Coronary artery (tissue), 2 donors: ENCODE measurements around the gene OXER1.

Experiments
- DNase-seq: peaks from one replicate; pipeline ENCODE4 v3.0.0-alpha.2; 2017; ENCODE audit warnings: low spot score
- H3K27ac ChIP-seq, 2 donors: fragments of 200-600 bp; sonication (generic); one replicate each; pipeline ENCODE4 v1.5.1; 2016 to 2019
- H3K4me3 ChIP-seq: fragments of 200-600 bp; sonication (generic); 2 replicates; pipeline ENCODE4 v1.5.1; 2016; ENCODE audit warnings: mild to moderate bottlenecking, moderate library complexity
- TF ChIP-seq, protein P1 (sequence below): fragments of 200-600 bp; sonication (generic); IDR thresholded peaks from one replicate; pipeline ENCODE4 v1.5.1; 2019; ENCODE audit warnings: antibody characterized with exemption

The OXER1 gene

DNA sequence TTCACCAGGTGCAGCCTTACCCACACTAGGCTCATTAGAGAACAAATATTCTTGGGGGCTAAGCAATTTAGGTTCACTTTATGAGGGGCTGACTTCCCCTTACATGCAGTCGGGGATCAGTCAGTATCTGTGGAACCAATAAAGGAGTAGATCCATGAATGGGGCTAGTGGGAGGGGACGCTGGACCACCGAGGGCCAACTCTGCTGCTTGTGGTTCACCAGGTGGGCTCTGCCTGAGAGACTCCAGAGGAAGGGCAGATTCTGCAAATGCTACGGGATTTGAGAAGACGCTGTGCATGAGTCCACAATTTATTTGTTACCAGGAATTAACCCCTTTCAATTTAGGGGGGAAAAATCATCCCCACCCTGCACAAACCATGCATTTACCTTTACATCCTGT is 44.4 kb upstream of the OXER1 start:
- H3K27ac ChIP-seq: no peak overlapping the region
- H3K4me3 ChIP-seq: no peak overlapping the region
- DNase-seq: no peak
- TF ChIP-seq, protein P1, sequence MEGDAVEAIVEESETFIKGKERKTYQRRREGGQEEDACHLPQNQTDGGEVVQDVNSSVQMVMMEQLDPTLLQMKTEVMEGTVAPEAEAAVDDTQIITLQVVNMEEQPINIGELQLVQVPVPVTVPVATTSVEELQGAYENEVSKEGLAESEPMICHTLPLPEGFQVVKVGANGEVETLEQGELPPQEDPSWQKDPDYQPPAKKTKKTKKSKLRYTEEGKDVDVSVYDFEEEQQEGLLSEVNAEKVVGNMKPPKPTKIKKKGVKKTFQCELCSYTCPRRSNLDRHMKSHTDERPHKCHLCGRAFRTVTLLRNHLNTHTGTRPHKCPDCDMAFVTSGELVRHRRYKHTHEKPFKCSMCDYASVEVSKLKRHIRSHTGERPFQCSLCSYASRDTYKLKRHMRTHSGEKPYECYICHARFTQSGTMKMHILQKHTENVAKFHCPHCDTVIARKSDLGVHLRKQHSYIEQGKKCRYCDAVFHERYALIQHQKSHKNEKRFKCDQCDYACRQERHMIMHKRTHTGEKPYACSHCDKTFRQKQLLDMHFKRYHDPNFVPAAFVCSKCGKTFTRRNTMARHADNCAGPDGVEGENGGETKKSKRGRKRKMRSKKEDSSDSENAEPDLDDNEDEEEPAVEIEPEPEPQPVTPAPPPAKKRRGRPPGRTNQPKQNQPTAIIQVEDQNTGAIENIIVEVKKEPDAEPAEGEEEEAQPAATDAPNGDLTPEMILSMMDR: no peak

DNA sequence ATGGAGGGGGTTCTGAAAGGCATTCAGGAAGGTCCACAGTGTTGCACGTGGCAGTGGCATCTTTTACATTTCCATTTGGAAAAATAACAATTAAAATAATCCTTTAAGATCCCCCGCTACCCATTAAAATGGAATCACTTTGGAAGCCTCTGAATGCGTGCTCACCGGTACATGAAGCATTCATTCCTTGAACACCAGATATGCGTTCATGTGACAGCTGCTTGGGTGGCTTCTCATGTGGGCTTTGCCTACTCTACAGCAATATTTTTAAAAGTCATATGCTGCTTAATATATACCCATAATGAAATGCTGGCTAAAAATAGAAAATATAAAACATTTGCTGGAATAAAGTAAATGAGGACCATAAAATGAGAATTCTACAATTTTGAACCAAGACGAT is 42.9 kb upstream of the OXER1 start:
- no peak overlapping the region for H3K27ac ChIP-seq
- no peak for DNase-seq
- no peak overlapping the region for H3K4me3 ChIP-seq
- TF ChIP-seq, protein P1: no peak

DNA sequence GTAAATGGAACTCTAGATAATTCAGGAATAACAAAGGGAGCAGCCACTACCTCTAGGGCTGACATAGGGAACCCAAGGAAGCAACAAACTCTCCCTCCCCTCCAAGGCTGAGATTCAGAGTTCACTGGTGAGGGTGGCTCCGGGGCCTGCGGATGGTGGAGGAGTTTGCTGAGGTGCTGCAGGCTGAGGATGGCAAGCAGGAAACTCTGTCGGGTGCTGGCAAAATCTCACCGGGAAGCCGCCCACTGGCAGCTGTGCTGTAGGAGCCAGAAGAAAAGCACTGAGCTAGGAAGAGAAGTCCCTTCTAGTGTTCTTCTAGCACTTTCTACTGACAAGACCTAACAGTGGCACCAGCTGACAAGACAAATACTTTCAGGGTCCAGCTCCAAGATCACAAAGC is 41.0 kb upstream of the OXER1 start:
- Histone ChIP-seq H3K4me3 (no peak overlapping the region), H3K27ac (no peak overlapping the region)
- no peak for DNase-seq

DNA sequence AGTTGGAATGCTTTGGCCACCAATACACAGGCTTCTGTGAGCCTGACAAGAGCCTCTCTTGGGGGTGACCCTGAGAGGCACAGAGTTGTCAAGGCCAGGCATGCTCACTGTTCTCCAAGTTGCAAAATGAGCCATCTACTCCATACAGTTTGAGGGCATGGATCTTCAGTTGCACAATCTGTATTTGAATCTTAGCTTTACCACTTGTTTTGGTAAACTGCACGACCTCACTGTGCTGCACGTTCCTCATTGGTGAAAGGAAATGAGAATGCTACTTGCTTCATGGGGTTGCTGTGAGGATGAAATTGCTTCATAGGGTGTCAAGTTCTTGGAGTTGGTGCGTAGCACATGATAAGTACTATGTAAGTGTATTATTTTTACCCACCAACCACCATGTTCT is 40.4 kb upstream of the OXER1 start:
- Histone ChIP-seq H3K27ac (no peak overlapping the region), H3K4me3 (no peak overlapping the region)
- TF ChIP-seq, protein P1: no peak
- DNase-seq: no peak

More for the DNA sequence above, 41.0 kb upstream of the OXER1 start:
- TF ChIP-seq, protein P1: no peak

DNA sequence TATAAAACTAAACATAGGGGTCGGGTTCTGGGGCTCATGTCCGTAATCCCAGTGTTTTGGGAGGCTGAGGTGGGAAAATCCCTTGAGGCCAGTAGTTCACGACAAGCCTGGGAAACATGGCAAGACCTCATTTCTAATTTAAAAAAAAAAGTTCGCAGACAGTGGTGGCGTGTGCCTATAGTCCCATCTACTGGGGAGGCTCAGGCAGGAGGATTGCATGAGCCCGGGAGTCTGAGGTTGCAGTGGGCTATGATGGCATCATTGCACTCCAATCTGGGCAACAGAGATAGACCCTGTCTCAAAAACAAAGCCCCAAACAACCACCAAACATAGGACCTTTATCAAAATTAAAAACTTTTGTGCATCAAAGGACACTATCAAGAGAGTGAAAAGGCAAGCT is 38.2 kb upstream of the OXER1 start:
- Histone ChIP-seq H3K27ac (no peak overlapping the region), H3K4me3 (no peak overlapping the region)
- DNase-seq: no peak
- TF ChIP-seq, protein P1: no peak

DNA sequence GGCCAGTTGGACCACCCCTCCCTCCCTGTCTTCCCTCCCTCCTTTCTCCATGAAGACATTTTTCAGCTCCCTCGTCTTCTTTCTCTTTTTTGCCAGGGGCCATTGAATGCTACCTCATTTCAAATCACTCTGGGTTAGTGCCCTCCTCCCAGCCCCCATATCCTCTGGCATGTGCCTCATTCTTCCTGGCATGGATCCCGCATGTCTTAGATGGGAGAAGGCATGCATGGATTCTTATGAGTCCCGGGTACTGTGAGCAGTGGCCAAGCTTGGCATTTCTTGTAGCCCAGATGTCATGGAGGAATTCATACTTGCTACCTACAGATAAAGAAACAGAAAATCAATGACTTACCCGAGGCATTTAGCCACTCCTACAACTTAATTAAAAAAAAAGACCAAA is 37.4 kb upstream of the OXER1 start:
- Histone ChIP-seq H3K4me3 (no peak overlapping the region), H3K27ac (peak overlapping the region in 1 of 2 donors; percentile 27)
- TF ChIP-seq, protein P1: no peak
- DNase-seq: no peak

DNA sequence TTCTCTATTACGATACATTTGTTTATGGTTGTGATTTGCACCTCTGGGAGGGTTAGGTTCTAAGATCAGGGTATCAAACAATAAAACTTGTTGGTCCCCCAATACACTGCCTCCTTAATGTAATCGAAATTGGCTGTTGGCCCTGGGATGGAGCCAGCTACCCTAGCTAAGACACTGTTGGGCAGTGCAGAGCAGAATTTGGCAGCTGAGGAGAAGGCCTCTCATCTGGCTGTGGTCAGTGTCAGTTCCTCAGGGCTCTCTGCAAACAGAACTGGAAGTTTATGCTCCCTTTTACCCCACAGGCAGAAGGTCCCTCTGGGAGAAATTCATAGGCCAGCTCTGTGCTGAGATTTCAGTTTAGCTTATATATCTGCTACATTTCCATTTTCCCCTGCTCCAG is 37.0 kb upstream of the OXER1 start:
- TF ChIP-seq, protein P1: no peak
- Histone ChIP-seq H3K27ac (peak overlapping the region in 1 of 2 donors; percentile 27), H3K4me3 (no peak overlapping the region)
- DNase-seq: no peak
